Mesothelial cell of epicardium (in vitro differentiated cells): ENCODE measurements around the gene TTC1. TPM values are rescaled to one million over a fixed set of nuclear protein-coding genes. Genes with fewer than 3 reads are reported as not detected.

ENCODE experiments used
- DNase-seq, 2 experiments: peaks; one replicate each; pipeline ENCODE4 v3.0.0; 2021; ENCODE audit warnings: low spot score in 2 of 2; ENCODE audit not compliant: unreplicated experiment in 2 of 2
- H3K27ac Mint-ChIP-seq: 2 replicates; pipeline ENCODE4 v1.8.0; 2021; ENCODE audit warnings: mixed read lengths
- H3K27me3 Mint-ChIP-seq: 2 replicates; pipeline ENCODE4 v1.8.0; 2021; ENCODE audit warnings: low read depth, mixed read lengths
- H3K36me3 Mint-ChIP-seq: 2 replicates; pipeline ENCODE4 v1.8.0; 2021; ENCODE audit warnings: mixed read lengths
- H3K4me1 Mint-ChIP-seq: 2 replicates; pipeline ENCODE4 v1.8.0; 2021; ENCODE audit warnings: mixed read lengths
- H3K4me3 Mint-ChIP-seq: 2 replicates; pipeline ENCODE4 v1.8.0; 2021; ENCODE audit warnings: mild to moderate bottlenecking, moderate library complexity, mixed read lengths
- H3K9me3 Mint-ChIP-seq: 2 replicates; pipeline ENCODE4 v1.8.0; 2021; ENCODE audit warnings: mixed read lengths
- total RNA-seq: library from RNA; stranded (reverse); gene quantifications from 3 replicates; pipeline ENCODE4 v1.2.1, GENCODE V29; 2021
- TF ChIP-seq, protein P1 (sequence below): fragments of 200-600 bp; sonication (generic); IDR thresholded peaks from one replicate; pipeline ENCODE4 v1.5.0; 2021; ENCODE audit warnings: antibody characterized with exemption; ENCODE audit not compliant: unreplicated experiment

Gene TTC1
- total RNA-seq, 1 donor from 2014 or later, result 38.3 TPM

- Mint-ChIP-seq H3K4me1 (peaks cover 14% of the 10 kb centered on the region), H3K27me3 (no peaks in the 10 kb centered on the region), H3K27ac (no peak overlapping the region), H3K36me3 (peaks cover 20% of the 10 kb centered on the region), H3K4me3 (no peak overlapping the region), H3K9me3 (no peaks in the 10 kb centered on the region)
- TF ChIP-seq, protein P1, sequence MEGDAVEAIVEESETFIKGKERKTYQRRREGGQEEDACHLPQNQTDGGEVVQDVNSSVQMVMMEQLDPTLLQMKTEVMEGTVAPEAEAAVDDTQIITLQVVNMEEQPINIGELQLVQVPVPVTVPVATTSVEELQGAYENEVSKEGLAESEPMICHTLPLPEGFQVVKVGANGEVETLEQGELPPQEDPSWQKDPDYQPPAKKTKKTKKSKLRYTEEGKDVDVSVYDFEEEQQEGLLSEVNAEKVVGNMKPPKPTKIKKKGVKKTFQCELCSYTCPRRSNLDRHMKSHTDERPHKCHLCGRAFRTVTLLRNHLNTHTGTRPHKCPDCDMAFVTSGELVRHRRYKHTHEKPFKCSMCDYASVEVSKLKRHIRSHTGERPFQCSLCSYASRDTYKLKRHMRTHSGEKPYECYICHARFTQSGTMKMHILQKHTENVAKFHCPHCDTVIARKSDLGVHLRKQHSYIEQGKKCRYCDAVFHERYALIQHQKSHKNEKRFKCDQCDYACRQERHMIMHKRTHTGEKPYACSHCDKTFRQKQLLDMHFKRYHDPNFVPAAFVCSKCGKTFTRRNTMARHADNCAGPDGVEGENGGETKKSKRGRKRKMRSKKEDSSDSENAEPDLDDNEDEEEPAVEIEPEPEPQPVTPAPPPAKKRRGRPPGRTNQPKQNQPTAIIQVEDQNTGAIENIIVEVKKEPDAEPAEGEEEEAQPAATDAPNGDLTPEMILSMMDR, result no peak
- no peak for DNase-seq
Observed at GRCh38 chr5:160029004-160029403, 20.1 kb downstream of the TTC1 start.

DNA sequence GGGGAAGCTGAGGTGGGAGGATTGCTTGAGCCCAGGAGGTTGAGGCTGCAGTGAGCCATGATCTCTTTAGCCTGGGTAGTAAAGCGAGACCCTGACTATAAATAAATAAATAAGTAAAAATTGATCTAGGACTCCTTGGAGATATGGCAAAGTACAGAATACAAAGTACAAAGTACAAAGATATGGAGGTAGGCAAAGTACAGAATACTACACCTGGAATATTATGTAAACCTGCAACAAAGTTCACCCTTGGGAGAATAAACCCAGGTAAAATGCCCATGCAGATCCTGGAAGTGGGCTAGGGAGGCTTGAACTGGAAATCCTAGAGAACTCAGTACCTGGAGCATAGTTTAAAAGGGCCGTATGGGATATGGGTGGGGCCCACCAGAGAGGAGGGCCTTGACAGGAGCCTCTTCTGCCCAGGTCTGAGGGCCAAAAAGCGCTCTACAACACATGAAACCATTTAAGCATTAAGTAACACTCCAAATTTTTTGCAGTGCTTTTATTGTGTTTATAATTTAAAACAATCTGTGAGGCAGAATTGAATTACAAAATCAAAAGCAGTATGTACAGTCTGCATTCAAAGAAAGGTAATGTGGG lies 20.7 kb downstream of the TTC1 start:
- Mint-ChIP-seq H3K27me3 (no peaks in the 10 kb centered on the region), H3K4me3 (no peak overlapping the region), H3K9me3 (no peaks in the 10 kb centered on the region), H3K27ac (no peak overlapping the region), H3K36me3 (peaks cover 20% of the 10 kb centered on the region), H3K4me1 (peaks cover 14% of the 10 kb centered on the region)
- TF ChIP-seq, protein P1, result no peak
- DNase-seq, result no peak

GRCh38 chr5:160030631-160031377 lies 21.9 kb downstream of the TTC1 start:
- Mint-ChIP-seq H3K27ac (peak overlapping the region; percentile 83), H3K4me3 (no peak overlapping the region)

DNA sequence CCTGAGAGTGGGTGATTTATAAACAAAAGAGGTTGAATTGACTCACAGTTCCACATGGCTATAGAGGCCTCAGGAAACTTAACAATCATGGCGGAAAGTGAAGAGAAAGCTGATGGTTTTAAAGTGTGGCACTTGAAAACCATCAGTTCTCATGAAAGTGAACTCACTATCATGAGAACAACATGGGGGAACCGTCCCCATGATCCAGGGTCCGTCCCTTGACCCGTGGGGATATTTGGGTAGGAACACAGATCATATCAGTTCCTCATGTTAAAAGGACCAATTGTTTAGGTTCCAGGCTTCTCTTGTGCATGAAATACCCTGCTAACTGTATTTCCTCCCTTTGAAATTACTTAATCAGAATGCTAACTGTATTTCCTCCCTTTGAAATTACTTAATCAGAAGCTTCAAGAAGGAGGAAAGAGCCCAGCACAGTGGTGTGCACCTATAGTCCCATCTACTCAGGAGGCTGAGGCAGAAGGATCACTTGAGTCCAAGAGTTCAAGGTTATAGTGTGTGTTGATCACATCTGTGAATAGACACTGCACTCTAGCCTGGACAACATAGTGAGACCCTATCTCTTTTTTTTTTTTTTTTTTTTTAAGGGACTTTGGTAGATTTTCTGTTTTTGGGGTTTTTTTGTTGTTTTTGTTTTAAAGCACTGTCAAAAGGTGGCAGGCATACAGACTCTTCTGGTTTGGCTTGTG lies 24.8 kb downstream of the TTC1 start:
- peaks cover 31% of the 10 kb centered on the region for H3K36me3 Mint-ChIP-seq

More at GRCh38 chr5:160030631-160031377, 21.9 kb downstream of the TTC1 start:
- H3K4me1 Mint-ChIP-seq, result peaks cover 14% of the 10 kb centered on the region
- DNase-seq, result no peak
- H3K27me3 Mint-ChIP-seq, result no peaks in the 10 kb centered on the region
- peaks cover 25% of the 10 kb centered on the region for H3K36me3 Mint-ChIP-seq
- TF ChIP-seq, protein P1, result no peak
- no peaks in the 10 kb centered on the region for H3K9me3 Mint-ChIP-seq

GRCh38 chr5:160036243-160036642 lies 27.3 kb downstream of the TTC1 start:
- no peak overlapping the region for H3K27ac Mint-ChIP-seq
- H3K9me3 Mint-ChIP-seq, result no peaks in the 10 kb centered on the region
- DNase-seq, result no peak
- TF ChIP-seq, protein P1, result no peak
- H3K36me3 Mint-ChIP-seq, result peaks cover 30% of the 10 kb centered on the region
- no peak overlapping the region for H3K4me3 Mint-ChIP-seq
- H3K4me1 Mint-ChIP-seq, result no peaks in the 10 kb centered on the region
- H3K27me3 Mint-ChIP-seq, result no peaks in the 10 kb centered on the region

More for the DNA sequence above, 24.8 kb downstream of the TTC1 start:
- Mint-ChIP-seq H3K9me3 (no peaks in the 10 kb centered on the region), H3K4me1 (peaks cover 14% of the 10 kb centered on the region), H3K4me3 (no peak overlapping the region), H3K27me3 (no peaks in the 10 kb centered on the region), H3K27ac (no peak overlapping the region)
- TF ChIP-seq, protein P1, result no peak
- DNase-seq, result no peak
